ENCODE data around the gene DPH6. TPM values are rescaled to one million over a fixed set of nuclear protein-coding genes. Genes with fewer than 3 reads are reported as not detected.

The DPH6 gene
- total RNA-seq, 2 donors from 2014 or later: 29.8 to 35.6 TPM

DNA sequence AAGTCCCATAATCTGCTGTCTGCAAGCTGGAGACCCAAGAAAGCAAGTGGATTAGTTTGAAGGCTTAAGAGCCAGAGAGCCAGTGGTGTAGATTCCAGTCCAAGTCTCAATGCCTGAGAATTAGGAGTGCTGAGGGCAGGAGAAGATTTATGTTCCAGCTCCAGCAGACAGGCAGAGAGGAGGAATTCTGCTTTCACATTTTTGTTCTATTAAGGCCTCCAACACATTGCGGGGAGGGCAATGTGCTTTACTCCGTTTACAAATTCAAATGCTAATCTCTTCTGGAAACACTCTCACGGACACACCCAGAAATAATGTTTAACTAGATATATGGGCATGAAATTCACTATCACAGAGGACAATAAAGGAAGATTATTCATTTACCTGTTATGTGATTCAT is 54.0 kb downstream of the DPH6 start:
- TF ChIP-seq, protein P1, sequence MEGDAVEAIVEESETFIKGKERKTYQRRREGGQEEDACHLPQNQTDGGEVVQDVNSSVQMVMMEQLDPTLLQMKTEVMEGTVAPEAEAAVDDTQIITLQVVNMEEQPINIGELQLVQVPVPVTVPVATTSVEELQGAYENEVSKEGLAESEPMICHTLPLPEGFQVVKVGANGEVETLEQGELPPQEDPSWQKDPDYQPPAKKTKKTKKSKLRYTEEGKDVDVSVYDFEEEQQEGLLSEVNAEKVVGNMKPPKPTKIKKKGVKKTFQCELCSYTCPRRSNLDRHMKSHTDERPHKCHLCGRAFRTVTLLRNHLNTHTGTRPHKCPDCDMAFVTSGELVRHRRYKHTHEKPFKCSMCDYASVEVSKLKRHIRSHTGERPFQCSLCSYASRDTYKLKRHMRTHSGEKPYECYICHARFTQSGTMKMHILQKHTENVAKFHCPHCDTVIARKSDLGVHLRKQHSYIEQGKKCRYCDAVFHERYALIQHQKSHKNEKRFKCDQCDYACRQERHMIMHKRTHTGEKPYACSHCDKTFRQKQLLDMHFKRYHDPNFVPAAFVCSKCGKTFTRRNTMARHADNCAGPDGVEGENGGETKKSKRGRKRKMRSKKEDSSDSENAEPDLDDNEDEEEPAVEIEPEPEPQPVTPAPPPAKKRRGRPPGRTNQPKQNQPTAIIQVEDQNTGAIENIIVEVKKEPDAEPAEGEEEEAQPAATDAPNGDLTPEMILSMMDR (conservative IDR thresholded peaks at IDR 0.05): no peak
- no peaks in the 10 kb centered on the region for H3K4me1 ChIP-seq (ENCODE audit: control insufficient read depth, insufficient read depth, low read length)
- no peak overlapping the region for H3K27ac Mint-ChIP-seq
- H3K36me3 Mint-ChIP-seq (ENCODE audit: low read depth): peaks cover 38% of the 10 kb centered on the region
- H3K9me3 Mint-ChIP-seq: peaks cover 26% of the 10 kb centered on the region
- no peaks in the 10 kb centered on the region for H3K27me3 ChIP-seq (ENCODE audit: control insufficient read depth, insufficient read depth, low read length, poor library complexity, severe bottlenecking)
- H3K4me3 ChIP-seq (ENCODE audit: low read length): no peak overlapping the region
- H3K4me3 Mint-ChIP-seq: no peak overlapping the region
- H3K9me3 ChIP-seq (ENCODE audit: control insufficient read depth, low read length): peaks cover 38% of the 10 kb centered on the region
- no peak for DNase-seq
- no peaks in the 10 kb centered on the region for H3K27me3 Mint-ChIP-seq (ENCODE audit: insufficient read depth)
- no peak overlapping the region for H3K27ac ChIP-seq (ENCODE audit: low read depth, low read length)
- H3K4me1 Mint-ChIP-seq: peaks cover 3% of the 10 kb centered on the region
- no peak overlapping the region for H3K9ac ChIP-seq (ENCODE audit: extremely low read depth, low read length, poor library complexity, severe bottlenecking)
- peaks cover 4% of the 10 kb centered on the region for H3K36me3 ChIP-seq (ENCODE audit: control insufficient read depth, insufficient read depth, low read length)
- WGBS, 2 experiments (ENCODE audit: insufficient coverage in 1 of 2, insufficient read length in 1 of 2): 82% methylated on average over 2 of the region's 3 CpGs; no CpG with 5 or more reads in 1 of the 2 experiments

- no peak overlapping the region for H3K27ac ChIP-seq (ENCODE audit: low read depth, low read length)
- H3K4me3 Mint-ChIP-seq: no peak overlapping the region
- H3K27me3 Mint-ChIP-seq (ENCODE audit: insufficient read depth): no peaks in the 10 kb centered on the region
- no peak overlapping the region for H3K4me3 ChIP-seq (ENCODE audit: low read length)
- peaks cover 34% of the 10 kb centered on the region for H3K9me3 Mint-ChIP-seq
- H3K9me3 ChIP-seq (ENCODE audit: control insufficient read depth, low read length): peaks cover 47% of the 10 kb centered on the region
- 96% methylated on average over 3 of the region's 3 CpGs; no CpG with 5 or more reads in 1 of the 2 experiments for WGBS, 2 experiments (ENCODE audit: insufficient coverage in 1 of 2, insufficient read length in 1 of 2)
- no peak overlapping the region for H3K9ac ChIP-seq (ENCODE audit: extremely low read depth, low read length, poor library complexity, severe bottlenecking)
- TF ChIP-seq, protein P1 (conservative IDR thresholded peaks at IDR 0.05): no peak
- no peaks in the 10 kb centered on the region for H3K4me1 ChIP-seq (ENCODE audit: control insufficient read depth, insufficient read depth, low read length)
- no peak for DNase-seq
- H3K4me1 Mint-ChIP-seq: peaks cover 3% of the 10 kb centered on the region
- H3K27ac Mint-ChIP-seq: no peak overlapping the region
- H3K36me3 Mint-ChIP-seq (ENCODE audit: low read depth): peaks cover 46% of the 10 kb centered on the region
- peaks cover 4% of the 10 kb centered on the region for H3K36me3 ChIP-seq (ENCODE audit: control insufficient read depth, insufficient read depth, low read length)
- H3K27me3 ChIP-seq (ENCODE audit: control insufficient read depth, insufficient read depth, low read length, poor library complexity, severe bottlenecking): no peaks in the 10 kb centered on the region
Measured at GRCh38 chr15:35491173-35491572, 54.8 kb downstream of the DPH6 start.

GRCh38 chr15:35490511-35490910 is 55.5 kb downstream of the DPH6 start:
- Mint-ChIP-seq H3K36me3 (ENCODE audit: low read depth) (peaks cover 53% of the 10 kb centered on the region), H3K27me3 (ENCODE audit: insufficient read depth) (no peaks in the 10 kb centered on the region), H3K4me1 (peaks cover 3% of the 10 kb centered on the region), H3K9me3 (peaks cover 41% of the 10 kb centered on the region), H3K27ac (no peak overlapping the region), H3K4me3 (no peak overlapping the region)
- Histone ChIP-seq H3K27me3 (ENCODE audit: control insufficient read depth, insufficient read depth, low read length, poor library complexity, severe bottlenecking) (no peaks in the 10 kb centered on the region), H3K4me1 (ENCODE audit: control insufficient read depth, insufficient read depth, low read length) (no peaks in the 10 kb centered on the region), H3K36me3 (ENCODE audit: control insufficient read depth, insufficient read depth, low read length) (peaks cover 4% of the 10 kb centered on the region), H3K4me3 (ENCODE audit: low read length) (no peak overlapping the region), H3K27ac (ENCODE audit: low read depth, low read length) (no peak overlapping the region), H3K9ac (ENCODE audit: extremely low read depth, low read length, poor library complexity, severe bottlenecking) (no peak overlapping the region), H3K9me3 (ENCODE audit: control insufficient read depth, low read length) (peaks cover 53% of the 10 kb centered on the region)
- DNase-seq: no peak
- WGBS, 2 experiments (ENCODE audit: insufficient coverage in 1 of 2, insufficient read length in 1 of 2): 92 to 93% methylated on average over 2 to 4 of the region's 4 CpGs
- TF ChIP-seq, protein P1 (conservative IDR thresholded peaks at IDR 0.05): no peak
